Loucy (cell line): ENCODE results near the gene RPS6KB1.

Experiments used
- EZH2phosphoT487 ChIP-seq: fragments of 200-600 bp; IDR thresholded peaks from 2 replicates; pipeline ENCODE4 v1.6.1; 2018; ENCODE audit warnings: antibody characterized with exemption, mild to moderate bottlenecking, moderate library complexity, borderline replicate concordance
- TF ChIP-seq, protein P1 (sequence below): fragments of 200-600 bp; sonication (generic); conservative IDR thresholded peaks from 2 replicates; pipeline ENCODE4 v1.5.1; 2014; ENCODE audit warnings: mild to moderate bottlenecking, antibody characterized with exemption, low read length

DNA sequence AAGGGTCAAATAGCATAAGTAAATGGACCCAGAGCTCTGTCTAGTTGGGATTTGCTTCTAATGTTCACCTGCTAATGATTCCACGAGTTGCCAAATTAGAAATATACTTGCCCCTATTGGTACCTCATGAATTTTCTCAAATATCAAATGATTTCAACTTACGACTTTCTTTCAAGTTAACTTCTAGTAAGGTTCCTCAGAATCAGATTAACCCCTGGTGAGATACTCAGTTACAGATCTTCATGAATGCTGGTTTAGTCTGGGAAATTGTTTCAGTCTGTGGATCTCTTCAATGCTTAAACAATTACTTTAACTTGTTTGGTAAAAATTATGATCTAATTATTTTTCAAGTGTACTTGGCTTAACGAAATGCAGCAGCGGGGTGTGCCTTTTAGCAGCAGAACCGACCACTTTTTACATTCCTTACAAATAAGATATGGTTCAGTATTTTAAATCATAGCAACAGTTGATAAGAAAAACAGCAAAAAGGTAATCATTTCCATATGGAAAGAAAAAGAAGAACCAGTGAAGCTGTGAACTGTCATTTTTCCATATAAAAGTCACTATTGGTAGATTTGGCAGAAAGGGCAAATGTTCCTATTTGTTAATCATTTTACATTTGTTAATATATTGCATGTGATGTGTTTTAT, 34.6 kb upstream of the RPS6KB1 start:
- TF ChIP-seq, protein P1, sequence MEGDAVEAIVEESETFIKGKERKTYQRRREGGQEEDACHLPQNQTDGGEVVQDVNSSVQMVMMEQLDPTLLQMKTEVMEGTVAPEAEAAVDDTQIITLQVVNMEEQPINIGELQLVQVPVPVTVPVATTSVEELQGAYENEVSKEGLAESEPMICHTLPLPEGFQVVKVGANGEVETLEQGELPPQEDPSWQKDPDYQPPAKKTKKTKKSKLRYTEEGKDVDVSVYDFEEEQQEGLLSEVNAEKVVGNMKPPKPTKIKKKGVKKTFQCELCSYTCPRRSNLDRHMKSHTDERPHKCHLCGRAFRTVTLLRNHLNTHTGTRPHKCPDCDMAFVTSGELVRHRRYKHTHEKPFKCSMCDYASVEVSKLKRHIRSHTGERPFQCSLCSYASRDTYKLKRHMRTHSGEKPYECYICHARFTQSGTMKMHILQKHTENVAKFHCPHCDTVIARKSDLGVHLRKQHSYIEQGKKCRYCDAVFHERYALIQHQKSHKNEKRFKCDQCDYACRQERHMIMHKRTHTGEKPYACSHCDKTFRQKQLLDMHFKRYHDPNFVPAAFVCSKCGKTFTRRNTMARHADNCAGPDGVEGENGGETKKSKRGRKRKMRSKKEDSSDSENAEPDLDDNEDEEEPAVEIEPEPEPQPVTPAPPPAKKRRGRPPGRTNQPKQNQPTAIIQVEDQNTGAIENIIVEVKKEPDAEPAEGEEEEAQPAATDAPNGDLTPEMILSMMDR = no peak
- TF ChIP-seq EZH2phosphoT487 = no peak
